ENCODE measurements around the gene STAC. TPM values are rescaled to one million over a fixed set of nuclear protein-coding genes. Genes with fewer than 3 reads are reported as not detected.
"Not testable (repeated sequence)": the region's sequence is repeated elsewhere in the genome, so short reads cannot be mapped to it uniquely, and the experiment has no call there.

The STAC gene
- total RNA-seq, 1 experiment from 2014 or later, result 3.5 TPM

GRCh38 chr3:36477655-36478054 is 97.4 kb downstream of the STAC start:
- no peak for DNase-seq (ENCODE audit: low read depth)

GRCh38 chr3:36480911-36481648 is 100.8 kb downstream of the STAC start:
- no peak for DNase-seq (ENCODE audit: low read depth)

GRCh38 chr3:36482256-36482655 is 102.0 kb downstream of the STAC start:
- no peak for DNase-seq (ENCODE audit: low read depth)

GRCh38 chr3:36482880-36483279 is 102.6 kb downstream of the STAC start:
- DNase-seq (ENCODE audit: low read depth), result no peak

DNA sequence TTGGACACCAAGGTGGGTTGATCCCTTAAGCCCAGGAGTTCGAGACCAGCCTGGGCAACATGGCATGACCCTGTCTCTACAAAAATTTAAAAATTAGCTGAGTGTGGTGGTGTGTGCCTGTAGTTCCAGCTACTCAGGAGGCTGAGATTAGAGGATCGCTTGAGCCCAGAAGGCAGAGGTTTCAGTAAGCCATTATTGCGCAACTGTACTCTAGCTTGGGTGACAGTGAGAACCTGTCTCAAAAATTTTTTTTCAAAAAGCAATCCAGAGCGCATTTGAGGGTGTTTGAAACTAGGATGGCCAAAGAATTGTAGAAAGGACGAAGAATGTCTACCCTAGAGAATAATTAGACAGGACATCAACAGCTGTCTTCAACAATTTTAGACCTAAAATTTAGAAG is 103.4 kb downstream of the STAC start:
- no peak for DNase-seq (ENCODE audit: low read depth)

- DNase-seq (ENCODE audit: low read depth), result peak; percentile 4
These were observed 104.1 kb downstream of the STAC start for GRCh38 chr3:36484386-36484785.

- DNase-seq (ENCODE audit: low read depth), result peak; percentile 2
These were observed 105.9 kb downstream of the STAC start for GRCh38 chr3:36486009-36486795.

DNA sequence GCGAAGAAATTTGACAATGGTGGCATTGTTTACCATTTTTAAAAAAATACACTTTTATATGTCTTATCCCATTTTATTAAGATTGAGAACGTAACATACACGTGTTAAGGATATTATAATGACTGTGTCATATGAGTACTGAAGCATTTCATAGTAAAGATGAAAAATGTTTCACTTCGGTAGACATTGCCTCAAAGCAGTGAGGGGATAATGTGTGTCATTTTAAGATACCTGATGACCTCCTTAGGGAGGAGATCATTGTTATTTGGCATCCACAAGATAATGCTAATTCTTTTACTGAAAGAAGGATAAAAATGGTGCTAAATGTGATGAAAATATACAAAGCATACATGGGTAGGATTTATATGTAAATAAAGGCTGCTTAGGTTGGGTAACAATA is 107.3 kb downstream of the STAC start:
- DNase-seq (ENCODE audit: low read depth), result no peak

DNA sequence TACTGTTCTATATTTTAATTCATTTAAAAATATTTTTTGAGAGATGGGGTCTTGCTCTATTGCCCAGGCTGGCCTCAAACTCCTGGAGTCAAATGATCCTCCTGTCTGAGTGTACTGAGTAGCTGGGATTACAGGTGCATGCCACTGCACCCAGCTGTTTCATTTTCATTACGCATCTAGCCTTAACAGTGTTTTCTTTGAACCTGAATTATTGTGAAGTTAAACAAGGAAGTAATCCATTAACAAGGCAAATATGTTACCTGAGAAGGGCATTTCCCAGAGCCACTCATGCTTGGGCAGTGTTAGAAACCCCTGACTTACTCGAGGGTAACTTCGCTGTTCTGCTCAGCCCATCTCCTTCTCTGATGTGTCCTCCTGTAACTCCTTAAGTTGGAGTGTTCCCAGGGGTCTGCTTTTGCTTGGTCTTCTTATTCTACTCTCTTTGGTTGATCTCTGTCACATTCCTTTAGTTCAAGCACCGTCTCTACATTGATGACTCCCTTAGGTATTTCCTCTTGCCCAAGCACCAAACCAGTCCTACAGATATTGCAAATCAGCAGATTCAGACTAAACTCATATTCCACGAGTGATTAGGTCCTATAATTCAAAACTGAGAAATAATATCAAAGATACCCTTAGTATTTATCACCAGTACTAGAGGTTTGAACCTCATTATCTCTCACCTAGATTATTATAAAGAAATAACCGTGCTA is 107.9 kb downstream of the STAC start:
- no peak for DNase-seq (ENCODE audit: low read depth)

- DNase-seq (ENCODE audit: low read depth), result no peak
These were observed 108.8 kb downstream of the STAC start for GRCh38 chr3:36489101-36489500.

GRCh38 chr3:36489679-36490425 is 109.5 kb downstream of the STAC start:
- no peak for DNase-seq (ENCODE audit: low read depth)

DNA sequence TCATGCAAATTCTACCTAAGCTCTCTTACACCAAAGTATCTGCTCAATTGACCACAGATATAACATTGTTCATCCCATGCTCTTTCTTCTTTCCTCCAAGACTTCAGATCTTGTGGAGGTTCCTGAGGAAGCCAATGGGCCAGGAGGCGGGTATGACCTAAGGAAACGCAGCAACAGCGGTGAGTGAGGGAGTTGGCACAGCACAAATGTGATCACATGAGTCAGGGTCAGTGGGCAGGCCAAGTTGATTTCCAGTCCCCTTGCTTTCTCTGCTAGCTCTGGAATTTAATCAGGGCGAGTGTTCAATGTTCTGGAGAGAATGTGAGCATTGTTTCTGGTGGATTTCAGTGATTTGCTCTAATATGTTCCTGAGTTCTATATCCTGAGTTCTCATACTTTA is 112.7 kb downstream of the STAC start:
- DNase-seq (ENCODE audit: low read depth), result no peak

DNA sequence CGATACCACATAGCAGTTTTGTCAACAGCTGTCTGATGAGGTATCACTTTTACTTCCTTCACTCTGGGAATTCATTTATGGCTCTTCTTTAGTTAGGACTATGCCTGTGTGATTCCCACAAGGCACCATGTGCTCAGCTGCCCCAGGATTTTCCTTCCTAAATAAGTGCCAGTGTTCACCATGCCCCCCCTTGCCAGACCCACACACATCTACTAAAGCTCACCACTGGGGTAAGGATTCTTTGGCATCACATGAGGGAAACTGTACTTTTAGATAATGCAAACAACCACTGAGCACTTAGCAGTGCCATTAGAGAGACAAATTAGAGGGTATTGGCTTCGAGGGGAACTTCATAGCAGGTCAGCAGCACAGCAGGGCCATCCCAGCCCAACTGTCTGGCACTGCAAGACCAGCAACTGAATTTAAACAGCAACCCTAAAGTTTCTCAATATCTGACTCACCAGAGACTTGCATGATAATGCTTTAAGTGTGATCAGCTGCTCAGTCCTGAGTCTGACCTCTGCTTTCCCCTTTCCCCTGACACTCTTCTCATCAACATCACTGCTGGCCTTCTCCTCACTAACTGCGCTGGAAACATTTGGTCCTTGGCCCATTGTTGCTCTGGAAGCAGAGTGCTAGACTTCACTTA is 114.3 kb downstream of the STAC start:
- no peak for DNase-seq (ENCODE audit: low read depth)

GRCh38 chr3:36496684-36497633 is 116.7 kb downstream of the STAC start:
- no peak for DNase-seq (ENCODE audit: low read depth)

- not testable (repeated sequence) for DNase-seq (ENCODE audit: low read depth)
These were observed 119.7 kb downstream of the STAC start for GRCh38 chr3:36500053-36500452.

DNA sequence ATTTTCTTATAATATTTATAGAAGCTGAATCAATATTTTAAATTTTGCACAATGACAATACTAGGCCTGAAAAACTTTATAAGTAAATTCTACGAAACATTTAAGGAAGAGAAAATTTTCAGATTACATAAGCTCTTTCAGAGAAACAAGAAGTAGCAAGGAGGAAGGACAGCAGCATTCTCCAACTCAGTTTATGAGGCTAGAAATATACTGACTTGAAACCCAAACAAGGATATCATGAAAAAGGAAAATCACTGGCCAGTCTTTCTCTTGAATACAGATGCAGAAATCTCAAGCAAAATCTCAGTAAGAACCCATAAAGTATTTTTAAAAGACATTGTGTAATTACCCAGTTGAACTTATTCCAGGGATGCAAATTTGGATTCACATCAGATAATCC is 121.3 kb downstream of the STAC start:
- DNase-seq (ENCODE audit: low read depth), result no peak

- no peak for DNase-seq (ENCODE audit: low read depth)
These were observed 125.1 kb downstream of the STAC start for GRCh38 chr3:36505393-36505792.

- DNase-seq (ENCODE audit: low read depth), result no peak
These were observed 131.6 kb downstream of the STAC start for GRCh38 chr3:36511791-36512486.

DNA sequence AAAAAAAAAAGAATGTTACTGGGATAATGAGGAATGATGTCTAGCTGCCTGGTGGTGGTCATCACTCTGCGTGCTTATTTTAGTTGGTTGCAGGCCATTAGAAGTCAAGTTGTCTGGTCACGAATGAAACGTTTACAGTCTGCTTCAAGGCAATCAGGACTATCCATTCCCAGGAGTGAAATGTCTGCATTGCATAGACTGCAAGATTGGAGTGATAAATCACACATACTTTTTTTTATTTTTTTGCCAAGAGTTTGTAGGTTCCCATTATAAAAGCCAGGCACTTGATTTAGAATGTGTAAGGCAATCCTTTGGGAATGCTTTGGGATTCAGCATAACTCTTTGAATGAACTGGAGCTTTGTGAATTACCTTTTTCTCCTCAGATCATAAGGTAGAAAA is 132.3 kb downstream of the STAC start:
- DNase-seq (ENCODE audit: low read depth), result no peak

DNA sequence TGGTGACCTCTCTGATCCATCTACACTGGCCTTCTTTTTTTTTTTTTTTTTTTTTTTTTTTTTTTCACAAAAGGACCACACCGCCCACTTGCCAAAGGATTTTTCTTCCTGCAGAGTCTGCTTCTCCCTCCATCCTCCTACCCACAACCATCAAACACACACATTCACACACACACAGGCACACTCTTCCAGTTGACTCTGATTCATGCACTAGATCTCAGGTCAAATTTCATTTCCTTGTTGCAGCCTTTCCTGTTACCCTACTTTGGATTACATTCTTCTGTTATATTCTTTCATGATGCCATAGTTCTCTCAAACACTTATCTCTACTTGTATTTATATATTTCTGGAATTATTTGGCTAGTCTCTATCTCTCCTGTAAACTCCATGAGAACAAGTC is 133.9 kb downstream of the STAC start:
- no peak for DNase-seq (ENCODE audit: low read depth)

Measured in Daoy (cell line).